ENCODE measurements around the gene P3H3. TPM values are rescaled to one million over a fixed set of nuclear protein-coding genes. Genes with fewer than 3 reads are reported as not detected.

The P3H3 gene
- total and polyA plus RNA-seq, 9 of the 15 experiments (the other 6 are each of a cell fraction or from before 2014, with no cell fraction given) = 0.03 to 15.0 (median 4.8) TPM

GRCh38 chr12:6851153-6851920 lies 23.1 kb downstream of the P3H3 start, which contains the start of gene CDCA3 (continued):
- TF ChIP-seq E2F5 (CRISPR knock-in tag; IDR thresholded peaks at IDR 0.05) (peak; percentile 85; the same call in 1 of the 2 replicates), RFX1 (IDR thresholded peaks at IDR 0.05) (0 out of 2 replicates have a peak, but pooled peaks have one; percentile 15), HOXB6 (CRISPR knock-in tag; IDR thresholded peaks at IDR 0.05; ENCODE audit: borderline replicate concordance) (0 out of 2 replicates have a peak, but pooled peaks have one; percentile 54), RBM25 (IDR thresholded peaks at IDR 0.05; ENCODE audit: low read depth, low read length, severe bottlenecking) (peak; percentile 97), ZBED1 (IDR thresholded peaks at IDR 0.05) (no peak), LCOR (CRISPR knock-in tag; IDR thresholded peaks at IDR 0.05) (peak; percentile 20; the same call in 1 of the 2 replicates), PML (IDR thresholded peaks at IDR 0.05; ENCODE audit: low read length) (no peak; the same call in 1 of the 2 replicates), FOS (IDR thresholded peaks at IDR 0.05; ENCODE audit: extremely low read depth, insufficient read length) (peak; percentile 97), ZFX (CRISPR knock-in tag; IDR thresholded peaks at IDR 0.05) (0 out of 2 replicates have a peak, but pooled peaks have one; percentile 29), CREB1 (IDR thresholded peaks at IDR 0.05) (peak; percentile 55; the same call in 1 of the 2 replicates), CREB1 (CRISPR knock-in tag; IDR thresholded peaks at IDR 0.05) (peak; percentile 87), KDM5B (IDR thresholded peaks at IDR 0.05; ENCODE audit: insufficient replicate concordance, low read depth, low read length) (peak; percentile 65), EHMT2 (IDR thresholded peaks at IDR 0.05) (no peak), POLR2G (IDR thresholded peaks at IDR 0.05; ENCODE audit: low read depth, low read length) (peak; percentile 60), MYC (IDR thresholded peaks at IDR 0.05; ENCODE audit: low read depth, low read length) (peak; percentile 74; the same call in 1 of the 2 replicates), MYC (CRISPR knock-in tag; IDR thresholded peaks at IDR 0.05; ENCODE audit: borderline replicate concordance, low read depth) (no peak), ELK1 (CRISPR knock-in tag; IDR thresholded peaks at IDR 0.05) (no peak)
- TF ChIP-seq, protein P1, sequence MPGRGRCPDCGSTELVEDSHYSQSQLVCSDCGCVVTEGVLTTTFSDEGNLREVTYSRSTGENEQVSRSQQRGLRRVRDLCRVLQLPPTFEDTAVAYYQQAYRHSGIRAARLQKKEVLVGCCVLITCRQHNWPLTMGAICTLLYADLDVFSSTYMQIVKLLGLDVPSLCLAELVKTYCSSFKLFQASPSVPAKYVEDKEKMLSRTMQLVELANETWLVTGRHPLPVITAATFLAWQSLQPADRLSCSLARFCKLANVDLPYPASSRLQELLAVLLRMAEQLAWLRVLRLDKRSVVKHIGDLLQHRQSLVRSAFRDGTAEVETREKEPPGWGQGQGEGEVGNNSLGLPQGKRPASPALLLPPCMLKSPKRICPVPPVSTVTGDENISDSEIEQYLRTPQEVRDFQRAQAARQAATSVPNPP (IDR thresholded peaks at IDR 0.05; ENCODE audit: borderline replicate concordance, insufficient read depth, insufficient read length) = no peak
- TF ChIP-seq, protein P2, sequence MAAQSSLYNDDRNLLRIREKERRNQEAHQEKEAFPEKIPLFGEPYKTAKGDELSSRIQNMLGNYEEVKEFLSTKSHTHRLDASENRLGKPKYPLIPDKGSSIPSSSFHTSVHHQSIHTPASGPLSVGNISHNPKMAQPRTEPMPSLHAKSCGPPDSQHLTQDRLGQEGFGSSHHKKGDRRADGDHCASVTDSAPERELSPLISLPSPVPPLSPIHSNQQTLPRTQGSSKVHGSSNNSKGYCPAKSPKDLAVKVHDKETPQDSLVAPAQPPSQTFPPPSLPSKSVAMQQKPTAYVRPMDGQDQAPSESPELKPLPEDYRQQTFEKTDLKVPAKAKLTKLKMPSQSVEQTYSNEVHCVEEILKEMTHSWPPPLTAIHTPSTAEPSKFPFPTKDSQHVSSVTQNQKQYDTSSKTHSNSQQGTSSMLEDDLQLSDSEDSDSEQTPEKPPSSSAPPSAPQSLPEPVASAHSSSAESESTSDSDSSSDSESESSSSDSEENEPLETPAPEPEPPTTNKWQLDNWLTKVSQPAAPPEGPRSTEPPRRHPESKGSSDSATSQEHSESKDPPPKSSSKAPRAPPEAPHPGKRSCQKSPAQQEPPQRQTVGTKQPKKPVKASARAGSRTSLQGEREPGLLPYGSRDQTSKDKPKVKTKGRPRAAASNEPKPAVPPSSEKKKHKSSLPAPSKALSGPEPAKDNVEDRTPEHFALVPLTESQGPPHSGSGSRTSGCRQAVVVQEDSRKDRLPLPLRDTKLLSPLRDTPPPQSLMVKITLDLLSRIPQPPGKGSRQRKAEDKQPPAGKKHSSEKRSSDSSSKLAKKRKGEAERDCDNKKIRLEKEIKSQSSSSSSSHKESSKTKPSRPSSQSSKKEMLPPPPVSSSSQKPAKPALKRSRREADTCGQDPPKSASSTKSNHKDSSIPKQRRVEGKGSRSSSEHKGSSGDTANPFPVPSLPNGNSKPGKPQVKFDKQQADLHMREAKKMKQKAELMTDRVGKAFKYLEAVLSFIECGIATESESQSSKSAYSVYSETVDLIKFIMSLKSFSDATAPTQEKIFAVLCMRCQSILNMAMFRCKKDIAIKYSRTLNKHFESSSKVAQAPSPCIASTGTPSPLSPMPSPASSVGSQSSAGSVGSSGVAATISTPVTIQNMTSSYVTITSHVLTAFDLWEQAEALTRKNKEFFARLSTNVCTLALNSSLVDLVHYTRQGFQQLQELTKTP (IDR thresholded peaks at IDR 0.05; ENCODE audit: low read depth in 1 of 2, partially characterized antibody in 2 of 2) = peak in 1 of 2 experiments; percentile 9

Measured in K562 (cell line).